Measurements from ENCODE around the gene COL26A1.

The COL26A1 gene

GRCh38 chr7:101534015-101534803 is 171.5 kb downstream of the COL26A1 start:
- DNase-seq (ENCODE audit: low read depth, low spot score) = no peak

GRCh38 chr7:101534873-101535272 is 172.2 kb downstream of the COL26A1 start:
- no peak for DNase-seq (ENCODE audit: low read depth, low spot score)

GRCh38 chr7:101535351-101535751 is 172.7 kb downstream of the COL26A1 start:
- peak; percentile 78 for DNase-seq (ENCODE audit: low read depth, low spot score)

GRCh38 chr7:101536232-101536631 is 173.6 kb downstream of the COL26A1 start:
- peak; percentile 35 for DNase-seq (ENCODE audit: low read depth, low spot score)

GRCh38 chr7:101536668-101537067 is 174.0 kb downstream of the COL26A1 start:
- no peak for DNase-seq (ENCODE audit: low read depth, low spot score)

GRCh38 chr7:101537205-101537604 is 174.5 kb downstream of the COL26A1 start:
- DNase-seq (ENCODE audit: low read depth, low spot score) = peak; percentile 23

GRCh38 chr7:101537935-101538595 is 175.4 kb downstream of the COL26A1 start:
- DNase-seq (ENCODE audit: low read depth, low spot score) = no peak

GRCh38 chr7:101538596-101539459 is 176.2 kb downstream of the COL26A1 start:
- peak; percentile 87 for DNase-seq (ENCODE audit: low read depth, low spot score)

- no peak for DNase-seq (ENCODE audit: low read depth, low spot score)
Measured at GRCh38 chr7:101539784-101540183, 177.1 kb downstream of the COL26A1 start.

GRCh38 chr7:101542527-101543241 is 180.0 kb downstream of the COL26A1 start:
- DNase-seq (ENCODE audit: low read depth, low spot score) = peak; percentile 84

GRCh38 chr7:101543242-101543766 is 180.6 kb downstream of the COL26A1 start:
- DNase-seq (ENCODE audit: low read depth, low spot score) = no peak

GRCh38 chr7:101543846-101544245 is 181.2 kb downstream of the COL26A1 start:
- DNase-seq (ENCODE audit: low read depth, low spot score) = no peak

- no peak for DNase-seq (ENCODE audit: low read depth, low spot score)
Measured at GRCh38 chr7:101545441-101546190, 182.9 kb downstream of the COL26A1 start.

GRCh38 chr7:101546308-101546936 is 183.7 kb downstream of the COL26A1 start:
- DNase-seq (ENCODE audit: low read depth, low spot score) = no peak

GRCh38 chr7:101547022-101547915 is 184.6 kb downstream of the COL26A1 start:
- no peak for DNase-seq (ENCODE audit: low read depth, low spot score)

- DNase-seq (ENCODE audit: low read depth, low spot score) = no peak
Measured at GRCh38 chr7:101547916-101548661, 185.4 kb downstream of the COL26A1 start.

GRCh38 chr7:101549734-101550133 is 187.1 kb downstream of the COL26A1 start:
- DNase-seq (ENCODE audit: low read depth, low spot score) = no peak
